KOPT-K1 (cell line): ENCODE results near the gene SYS1.
A peak's percentile ranks its signal among the peaks of the same experiment; 100 is the strongest.

Experiments used
- H3K27ac ChIP-seq: fragments of 200-600 bp; sonication (generic); 2 replicates; pipeline ENCODE4 v1.5.1; 2016; ENCODE audit warnings: antibody characterized with exemption, mild to moderate bottlenecking, low read depth, low read length; ENCODE audit not compliant: poor library complexity, severe bottlenecking
- H3K36me3 ChIP-seq: fragments of 200-600 bp; sonication (generic); 2 replicates; pipeline ENCODE4 v1.5.1; 2017; ENCODE audit warnings: antibody characterized with exemption, mild to moderate bottlenecking, low read length, moderate library complexity; ENCODE audit not compliant: insufficient read depth
- H3K9me3 ChIP-seq: fragments of 200-600 bp; sonication (generic); 2 replicates; pipeline ENCODE4 v1.5.1; 2017; ENCODE audit warnings: antibody characterized with exemption, low read length, mild to moderate bottlenecking; ENCODE audit not compliant: insufficient read depth, poor library complexity, severe bottlenecking

SYS1 gene

GRCh38 chr20:45406260-45407066 is 43.5 kb downstream of the SYS1 start:
- no peak overlapping the region for H3K27ac ChIP-seq
- peaks cover 11% of the 10 kb centered on the region for H3K9me3 ChIP-seq
- H3K36me3 ChIP-seq = no peaks in the 10 kb centered on the region

GRCh38 chr20:45407067-45407745 is 44.2 kb downstream of the SYS1 start:
- H3K36me3 ChIP-seq = no peaks in the 10 kb centered on the region
- no peak overlapping the region for H3K27ac ChIP-seq
- H3K9me3 ChIP-seq = peaks cover 4% of the 10 kb centered on the region

GRCh38 chr20:45407783-45408645 is 45.1 kb downstream of the SYS1 start, which contains the start of gene DBNDD2:
Gene DBNDD2, plus strand, starts transcription at chr20:45408289. Its CDS starts 179 bp downstream, at chr20:45408468.
- Histone ChIP-seq H3K36me3 (no peaks in the 10 kb centered on the region), H3K27ac (no peak within 1 kb of the TSS)

GRCh38 chr20:45408646-45409213 is 45.8 kb downstream of the SYS1 start:
- Histone ChIP-seq H3K36me3 (no peaks in the 10 kb centered on the region), H3K27ac (no peak overlapping the region), H3K9me3 (no peaks in the 10 kb centered on the region)

More at GRCh38 chr20:45407783-45408645, 45.1 kb downstream of the SYS1 start, which contains the start of gene DBNDD2:
- H3K9me3 ChIP-seq = no peaks in the 10 kb centered on the region

- no peaks in the 10 kb centered on the region for H3K9me3 ChIP-seq
- no peak overlapping the region for H3K27ac ChIP-seq
- no peaks in the 10 kb centered on the region for H3K36me3 ChIP-seq
Observed at GRCh38 chr20:45409521-45410272, 46.7 kb downstream of the SYS1 start.

GRCh38 chr20:45410887-45411286 is 47.9 kb downstream of the SYS1 start:
- H3K27ac ChIP-seq = no peak overlapping the region

GRCh38 chr20:45412653-45413052 is 49.7 kb downstream of the SYS1 start:
- H3K9me3 ChIP-seq = no peaks in the 10 kb centered on the region
- no peak overlapping the region for H3K27ac ChIP-seq
- no peaks in the 10 kb centered on the region for H3K36me3 ChIP-seq

More at GRCh38 chr20:45410887-45411286, 47.9 kb downstream of the SYS1 start:
- Histone ChIP-seq H3K9me3 (no peaks in the 10 kb centered on the region), H3K36me3 (no peaks in the 10 kb centered on the region)

GRCh38 chr20:45413479-45413878 is 50.5 kb downstream of the SYS1 start:
- H3K27ac ChIP-seq = no peak overlapping the region
- no peaks in the 10 kb centered on the region for H3K9me3 ChIP-seq
- H3K36me3 ChIP-seq = peaks cover 6% of the 10 kb centered on the region

- no peaks in the 10 kb centered on the region for H3K9me3 ChIP-seq
- H3K36me3 ChIP-seq = peaks cover 32% of the 10 kb centered on the region
- H3K27ac ChIP-seq = peak within 1 kb of the TSS; percentile 82
Observed at GRCh38 chr20:45415822-45416637, 53.1 kb downstream of the SYS1 start, which contains the start of gene PIGT. Gene PIGT, plus strand, starts transcription at chr20:45416141. Its CDS starts 16 bp downstream, at chr20:45416157.

- peaks cover 40% of the 10 kb centered on the region for H3K36me3 ChIP-seq
Observed at GRCh38 chr20:45416917-45417316, 54.0 kb downstream of the SYS1 start.

More at GRCh38 chr20:45416917-45417316, 54.0 kb downstream of the SYS1 start:
- no peaks in the 10 kb centered on the region for H3K9me3 ChIP-seq
- peak overlapping the region; percentile 82 for H3K27ac ChIP-seq
